HG03342 (cell line): ENCODE data around the gene NAALADL2.
"Not testable (repeated sequence)": the region's sequence is repeated elsewhere in the genome, so short reads cannot be mapped to it uniquely, and the experiment has no call there.

ENCODE experiments used
- ATAC-seq: cut with Tn5 transposase; IDR thresholded peaks from one replicate; pipeline ENCODE4 v1.9.1; 2021; ENCODE audit warnings: mild to moderate bottlenecking, moderate library complexity; ENCODE audit not compliant: unreplicated experiment

The NAALADL2 gene

GRCh38 chr3:175248832-175249231 lies 389.7 kb downstream of the NAALADL2 start:
- ATAC-seq, result no peak

- no peak for ATAC-seq
Measured at GRCh38 chr3:175255698-175256097, 396.6 kb downstream of the NAALADL2 start.

GRCh38 chr3:175257123-175257522 lies 398.0 kb downstream of the NAALADL2 start:
- ATAC-seq, result no peak

- ATAC-seq, result no peak
Measured at GRCh38 chr3:175258763-175259162, 399.6 kb downstream of the NAALADL2 start.

GRCh38 chr3:175260145-175260794 lies 401.1 kb downstream of the NAALADL2 start:
- ATAC-seq, result no peak

GRCh38 chr3:175266478-175266877 lies 407.3 kb downstream of the NAALADL2 start:
- ATAC-seq, result no peak

GRCh38 chr3:175267121-175267531 lies 408.0 kb downstream of the NAALADL2 start:
- no peak for ATAC-seq

- ATAC-seq, result no peak
Measured at GRCh38 chr3:175267561-175267960, 408.4 kb downstream of the NAALADL2 start.

- no peak for ATAC-seq
Measured at GRCh38 chr3:175269394-175269793, 410.3 kb downstream of the NAALADL2 start.

- no peak for ATAC-seq
Measured at GRCh38 chr3:175270198-175270837, 411.2 kb downstream of the NAALADL2 start.

GRCh38 chr3:175270866-175271265 lies 411.7 kb downstream of the NAALADL2 start:
- ATAC-seq, result no peak

- not testable (repeated sequence) for ATAC-seq
Measured at GRCh38 chr3:175271465-175271864, 412.3 kb downstream of the NAALADL2 start.

GRCh38 chr3:175272392-175272791 lies 413.3 kb downstream of the NAALADL2 start:
- ATAC-seq, result no peak

GRCh38 chr3:175273573-175273972 lies 414.4 kb downstream of the NAALADL2 start:
- ATAC-seq, result no peak

GRCh38 chr3:175274056-175274455 lies 414.9 kb downstream of the NAALADL2 start:
- peak; percentile 52 for ATAC-seq

GRCh38 chr3:175274474-175275218 lies 415.5 kb downstream of the NAALADL2 start:
- ATAC-seq, result peak; percentile 43

GRCh38 chr3:175278680-175279079 lies 419.5 kb downstream of the NAALADL2 start:
- ATAC-seq, result no peak

- no peak for ATAC-seq
Measured at GRCh38 chr3:175279457-175279856, 420.3 kb downstream of the NAALADL2 start.

- no peak for ATAC-seq
Measured at GRCh38 chr3:175279911-175280310, 420.8 kb downstream of the NAALADL2 start.

- peak; percentile 97 for ATAC-seq
Measured at GRCh38 chr3:175287361-175287963, 428.3 kb downstream of the NAALADL2 start.

GRCh38 chr3:175288621-175289020 lies 429.5 kb downstream of the NAALADL2 start:
- ATAC-seq, result no peak
